T-helper 2 cell treated with Interferon-gamma antibody and Interleukin-4, amounts not matched to agents 100 ng/mL and 5 ng/mL, for 36 hours (primary cell): ENCODE data around the gene SPEN. TPM values are rescaled to one million over a fixed set of nuclear protein-coding genes. Genes with fewer than 3 reads are reported as not detected.
"Not testable (repeated sequence)": the region's sequence is repeated elsewhere in the genome, so short reads cannot be mapped to it uniquely, and the experiment has no call there.

Experiments
- intact Hi-C: fragments of 100-400 bp; cut with micrococcal nuclease; formaldehyde crosslinking; loops from one replicate; pipeline ENCODE4 v1.15.1; 2023
- total RNA-seq: library from RNA; stranded (reverse); gene quantifications from 2 replicates; pipeline ENCODE4 v1.2.3, GENCODE V29; 2022

SPEN gene
- total RNA-seq, result 63.0 and 64.1 TPM in 2 replicates

DNA sequence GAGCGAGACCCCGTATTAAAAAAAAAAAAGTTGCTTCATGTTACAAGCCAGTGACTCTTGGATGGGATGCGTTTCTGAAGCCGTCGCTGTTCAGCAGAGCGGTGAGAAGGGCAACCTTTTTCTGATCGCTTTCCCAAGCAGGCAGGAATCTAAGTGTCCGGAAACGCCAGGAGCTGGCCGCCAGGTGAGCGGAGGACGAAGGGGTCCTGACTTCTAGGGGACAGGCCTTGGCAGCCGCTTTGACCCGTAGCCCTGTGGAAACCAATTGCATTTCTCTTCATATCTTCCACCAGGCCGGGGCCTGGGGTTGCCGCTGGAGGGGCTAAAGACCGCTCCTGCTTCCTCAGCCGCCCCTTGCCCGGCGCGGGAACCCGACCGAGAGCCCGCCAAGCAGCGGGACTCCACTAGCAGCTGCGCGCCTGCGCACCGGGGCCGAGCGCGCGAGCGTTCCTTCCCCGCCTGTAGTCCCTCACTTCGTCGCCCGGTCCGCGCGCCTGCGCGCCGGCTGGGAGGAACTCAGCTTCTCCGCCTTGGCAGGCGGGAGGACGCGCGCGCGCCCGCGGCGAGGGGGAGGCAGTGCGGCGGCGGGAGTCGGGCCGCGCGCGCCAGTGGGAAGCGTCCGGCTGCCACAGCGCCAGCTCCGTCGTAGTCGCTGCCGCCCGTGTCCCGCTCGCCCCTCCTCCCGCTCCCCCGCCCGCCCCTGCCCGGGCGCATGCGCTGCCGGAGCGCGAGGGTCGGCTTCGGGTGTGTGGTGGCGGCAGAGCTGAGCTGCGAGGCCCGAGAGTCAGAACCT is at the start of gene SPEN:
Gene SPEN (plus strand): TSS at position 608 of the 793 bp plus-strand sequence. CDS start 361 bp downstream, outside the sequence.
- intact Hi-C loops, result loop anchor here (1.0 to 5.0 kb wide), 4 partner anchors 12 to 360 kb away; partner anchors contain the start of genes DDI2 and ZBTB17

GRCh38 chr1:15799004-15799867 is 48.3 kb upstream of the SPEN start:
- intact Hi-C loops, result no loop called here

DNA sequence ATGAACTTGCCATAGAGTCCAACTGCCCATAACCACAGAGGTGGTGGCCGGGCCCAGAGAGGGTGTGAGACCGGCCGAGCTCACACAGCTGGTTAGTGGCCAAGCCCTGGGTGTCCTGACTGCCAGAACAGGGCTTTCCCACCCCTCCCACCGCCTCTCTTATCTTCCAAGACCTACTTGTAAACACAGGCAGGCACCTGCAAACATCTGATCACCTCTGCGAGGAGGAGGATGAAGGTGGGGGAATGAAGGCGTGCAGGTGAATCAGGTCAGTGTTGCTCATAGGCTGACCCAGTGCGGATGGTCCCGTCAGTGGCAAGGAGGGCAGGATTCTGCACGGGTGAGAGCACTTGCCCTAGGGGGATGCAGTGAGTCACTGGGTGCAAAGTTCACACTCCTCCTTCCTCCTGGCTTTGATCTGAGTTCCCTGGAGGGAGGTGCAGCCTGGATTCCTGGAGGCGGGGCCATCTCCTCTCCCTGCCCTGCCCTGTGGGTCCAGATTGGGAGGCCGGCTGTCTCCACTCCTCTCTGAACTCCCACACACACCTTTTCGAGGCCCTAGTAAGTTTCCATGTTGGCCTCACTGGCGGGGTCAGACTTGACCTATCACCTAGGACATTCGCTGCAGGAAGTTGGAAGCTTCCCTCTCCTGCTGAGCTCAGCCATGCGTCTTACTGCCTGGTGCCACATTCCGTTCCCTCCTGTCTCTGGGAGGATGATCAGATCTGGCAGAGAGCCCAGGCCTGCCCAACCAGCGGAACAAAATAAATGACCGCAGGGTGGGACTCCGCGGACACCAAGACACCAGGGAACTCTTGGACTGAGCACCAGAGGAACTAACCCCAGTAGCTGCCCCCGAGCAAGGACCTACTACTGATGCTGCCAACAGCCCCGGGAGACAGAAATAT is 47.3 kb upstream of the SPEN start:
- intact Hi-C loops, result no loop called here

- intact Hi-C loops, result no loop called here
Measured at GRCh38 chr1:15802234-15802965, 45.1 kb upstream of the SPEN start.

GRCh38 chr1:15803380-15803779 is 44.1 kb upstream of the SPEN start:
- intact Hi-C loops, result no loop called here

DNA sequence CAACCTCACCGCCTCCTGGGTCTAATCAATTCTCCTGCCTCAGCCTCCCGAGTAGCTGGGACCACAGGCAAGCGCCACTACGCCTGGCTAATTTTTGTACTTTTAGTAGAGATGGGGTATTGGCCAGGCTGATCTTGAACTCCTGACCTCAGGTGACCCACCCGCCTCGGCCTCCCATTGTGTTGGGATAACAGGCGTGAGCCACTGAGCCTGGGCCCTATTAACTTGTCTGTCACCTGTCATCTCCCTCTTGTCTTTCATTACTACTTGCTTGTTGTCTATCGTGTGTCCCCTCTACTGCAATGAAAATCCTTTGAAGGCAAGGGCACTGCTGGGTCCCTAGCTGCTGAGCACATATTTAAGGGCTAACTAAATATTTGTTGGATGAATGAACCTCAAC is 43.4 kb upstream of the SPEN start:
- intact Hi-C loops, result no loop called here

- intact Hi-C loops, result no loop called here
Measured at GRCh38 chr1:15807121-15807520, 40.4 kb upstream of the SPEN start.

- intact Hi-C loops, result not testable (repeated sequence)
Measured at GRCh38 chr1:15807549-15807948, 40.0 kb upstream of the SPEN start, which contains the start of gene UQCRHL. TSS of gene UQCRHL (minus strand) at chr1:15807649. CDS start at chr1:15807649, 0 bp downstream.

GRCh38 chr1:15808955-15809354 is 38.6 kb upstream of the SPEN start:
- intact Hi-C loops, result no loop called here

DNA sequence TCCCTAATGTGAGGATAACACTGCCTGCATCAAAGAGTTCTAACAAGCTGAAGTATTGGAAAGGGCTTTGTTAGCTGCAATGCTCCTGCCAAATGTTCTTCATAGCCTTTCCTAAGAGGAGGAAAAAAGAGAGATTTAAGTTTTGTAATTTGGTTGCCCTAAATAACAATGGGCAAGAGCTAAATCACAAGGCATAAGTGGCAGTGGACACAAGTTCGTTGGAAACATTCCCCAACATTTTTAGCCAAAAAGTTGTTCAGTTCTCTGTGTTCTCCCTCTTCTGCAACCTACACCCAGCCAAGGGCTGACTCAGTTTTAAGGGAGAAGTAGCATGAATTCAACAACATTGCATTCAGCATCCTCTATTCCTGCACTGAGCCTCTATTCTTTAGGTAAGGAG is 37.4 kb upstream of the SPEN start:
- intact Hi-C loops, result no loop called here

- intact Hi-C loops, result loop anchor here (5.0 kb wide), 1 partner anchor 191 kb away; no protein-coding TSS in a partner anchor
Measured at GRCh38 chr1:15816674-15817073, 30.8 kb upstream of the SPEN start.

- intact Hi-C loops, result no loop called here
Measured at GRCh38 chr1:15820478-15820877, 27.0 kb upstream of the SPEN start.

GRCh38 chr1:15825800-15826199 is 21.7 kb upstream of the SPEN start:
- intact Hi-C loops, result no loop called here

GRCh38 chr1:15826810-15827507 is 20.5 kb upstream of the SPEN start:
- intact Hi-C loops, result no loop called here

DNA sequence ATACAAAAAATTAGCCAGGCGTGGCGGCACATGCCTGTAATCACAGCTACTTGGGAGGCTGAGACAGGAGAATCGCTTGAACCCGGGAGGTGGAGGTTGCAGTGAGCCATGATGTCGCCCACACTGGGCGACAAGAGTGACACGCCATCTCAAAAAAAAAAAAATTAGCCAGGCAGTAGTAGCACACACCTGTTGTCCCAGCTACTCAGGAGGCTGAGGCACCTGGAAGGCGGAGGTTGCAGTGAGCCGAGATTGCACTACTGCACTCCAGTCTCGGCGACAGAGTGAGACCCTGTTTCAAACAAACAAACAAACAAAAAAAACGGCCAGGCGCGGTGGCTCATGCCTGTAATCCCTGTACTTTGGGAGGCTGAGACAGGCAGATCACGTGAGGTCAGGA is 19.9 kb upstream of the SPEN start:
- intact Hi-C loops, result not testable (repeated sequence)

- intact Hi-C loops, result not testable (repeated sequence)
Measured at GRCh38 chr1:15828931-15829330, 18.6 kb upstream of the SPEN start.

DNA sequence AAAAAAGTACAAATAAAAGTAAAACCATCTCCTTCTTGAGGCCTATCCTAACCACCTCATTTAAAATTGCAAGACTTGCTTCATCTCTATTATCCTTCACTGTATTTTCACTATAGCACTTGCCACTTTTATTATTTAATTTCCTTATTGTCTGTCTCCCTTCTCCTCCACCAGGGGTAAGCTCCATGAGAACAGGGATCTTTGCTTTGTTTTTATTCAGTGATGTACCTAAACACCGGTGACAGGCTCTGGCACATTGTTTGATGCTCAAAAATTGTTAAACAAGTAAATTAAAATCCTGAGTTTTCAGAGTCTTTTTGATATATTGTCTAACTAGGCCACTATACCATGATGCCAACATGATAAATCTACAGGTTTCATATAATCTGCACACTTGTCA is 17.2 kb upstream of the SPEN start:
- intact Hi-C loops, result loop anchor here (5.0 kb wide), 1 partner anchor 87 kb away; no protein-coding TSS in a partner anchor

DNA sequence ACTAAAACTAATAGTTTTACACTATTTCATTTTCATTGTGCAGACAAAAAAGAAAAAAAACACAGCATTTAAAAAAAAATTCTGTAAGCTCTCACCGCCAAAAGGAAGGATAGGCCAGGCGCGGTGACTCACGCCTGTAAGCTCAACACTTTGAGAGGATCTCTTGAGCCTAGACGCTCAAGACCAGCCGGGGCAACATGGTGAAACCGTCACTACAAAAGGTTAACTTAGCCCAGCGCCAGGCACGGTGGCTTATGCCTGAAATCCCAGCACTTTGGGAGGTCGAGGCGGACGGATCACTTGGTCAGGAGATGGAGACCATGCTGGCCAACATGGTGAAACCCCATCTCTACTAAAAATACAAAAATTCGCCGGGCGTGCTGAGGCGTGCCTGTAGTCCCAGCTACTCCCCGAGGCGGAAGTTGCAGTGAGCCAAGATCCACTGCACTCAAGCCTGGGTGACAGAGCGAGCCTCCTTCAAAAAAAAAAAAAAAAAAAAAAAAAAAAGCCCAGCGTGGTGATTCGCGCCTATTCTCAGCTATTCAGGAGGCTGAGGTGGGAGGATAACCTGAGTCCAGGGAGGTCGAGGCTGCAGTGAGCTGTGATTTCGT is 14.3 kb upstream of the SPEN start:
- intact Hi-C loops, result loop anchor here (5.0 kb wide), 1 partner anchor 84 kb away; no protein-coding TSS in a partner anchor

DNA sequence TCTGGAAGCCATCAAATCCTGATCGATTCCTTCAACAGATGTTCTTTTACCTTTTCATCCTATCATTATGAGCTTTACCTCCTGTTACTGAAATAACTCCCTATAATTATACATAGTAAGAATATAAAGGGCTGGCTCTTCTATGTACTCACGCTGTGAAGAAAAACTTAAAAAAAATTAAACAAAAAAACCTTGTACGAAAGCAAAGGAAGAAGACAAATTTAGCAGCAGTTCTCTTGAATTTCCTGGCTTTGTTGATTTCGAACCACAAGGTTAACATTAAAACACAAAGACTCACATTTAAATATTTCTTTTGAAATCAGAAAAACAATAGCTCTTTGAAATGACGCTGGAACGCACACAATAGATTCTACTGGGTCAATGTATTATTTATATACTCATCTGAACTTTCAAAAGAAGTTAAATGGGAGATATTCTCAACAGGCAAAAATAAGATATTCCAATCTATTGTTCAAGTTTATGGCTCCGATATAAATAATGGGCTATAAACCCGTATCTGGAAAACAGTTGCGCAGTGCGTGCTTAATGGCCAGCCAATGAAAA is 13.6 kb upstream of the SPEN start:
- intact Hi-C loops, result loop anchor here (1.0 to 5.0 kb wide), 2 partner anchors 83 to 308 kb away; partner anchors contain the start of gene DNAJC16
